ENCODE measurements around the gene UNC5B. TPM values are rescaled to one million over a fixed set of nuclear protein-coding genes. Genes with fewer than 3 reads are reported as not detected.

UNC5B gene
- total RNA-seq, 1 experiment from 2014 or later: 0.07 TPM

GRCh38 chr10:71314694-71315225, 102.4 kb downstream of the UNC5B start:
- BruUV-seq (replicated peaks): no TSS peak
- TF ChIP-seq, protein P1, sequence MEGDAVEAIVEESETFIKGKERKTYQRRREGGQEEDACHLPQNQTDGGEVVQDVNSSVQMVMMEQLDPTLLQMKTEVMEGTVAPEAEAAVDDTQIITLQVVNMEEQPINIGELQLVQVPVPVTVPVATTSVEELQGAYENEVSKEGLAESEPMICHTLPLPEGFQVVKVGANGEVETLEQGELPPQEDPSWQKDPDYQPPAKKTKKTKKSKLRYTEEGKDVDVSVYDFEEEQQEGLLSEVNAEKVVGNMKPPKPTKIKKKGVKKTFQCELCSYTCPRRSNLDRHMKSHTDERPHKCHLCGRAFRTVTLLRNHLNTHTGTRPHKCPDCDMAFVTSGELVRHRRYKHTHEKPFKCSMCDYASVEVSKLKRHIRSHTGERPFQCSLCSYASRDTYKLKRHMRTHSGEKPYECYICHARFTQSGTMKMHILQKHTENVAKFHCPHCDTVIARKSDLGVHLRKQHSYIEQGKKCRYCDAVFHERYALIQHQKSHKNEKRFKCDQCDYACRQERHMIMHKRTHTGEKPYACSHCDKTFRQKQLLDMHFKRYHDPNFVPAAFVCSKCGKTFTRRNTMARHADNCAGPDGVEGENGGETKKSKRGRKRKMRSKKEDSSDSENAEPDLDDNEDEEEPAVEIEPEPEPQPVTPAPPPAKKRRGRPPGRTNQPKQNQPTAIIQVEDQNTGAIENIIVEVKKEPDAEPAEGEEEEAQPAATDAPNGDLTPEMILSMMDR (IDR thresholded peaks at IDR 0.05; ENCODE audit: unreplicated experiment): no peak
- Mint-ChIP-seq H3K27ac (ENCODE audit: unreplicated experiment) (no peak overlapping the region), H3K36me3 (ENCODE audit: insufficient read depth, unreplicated experiment) (peaks cover 12% of the 10 kb centered on the region), H3K4me3 (ENCODE audit: low read depth, unreplicated experiment) (no peak overlapping the region), H3K9me3 (ENCODE audit: low read depth, unreplicated experiment) (no peaks in the 10 kb centered on the region), H3K27me3 (ENCODE audit: unreplicated experiment) (peaks cover 37% of the 10 kb centered on the region), H3K4me1 (ENCODE audit: low read depth, unreplicated experiment) (peaks cover 10% of the 10 kb centered on the region)
- CTCF ChIA-PET: interaction anchor here (0.5 to 2.6 kb wide), 8 partner anchors 20 to 497 kb away, joined by 3 to 8 read pairs (median 4); no protein-coding TSS in a partner anchor
- DNase-seq: no peak
- intact Hi-C loops (cut with micrococcal nuclease; ENCODE audit: unreplicated experiment): loop anchor here (2.0 to 10.0 kb wide), 5 partner anchors 170 to 583 kb away; no protein-coding TSS in a partner anchor

DNA sequence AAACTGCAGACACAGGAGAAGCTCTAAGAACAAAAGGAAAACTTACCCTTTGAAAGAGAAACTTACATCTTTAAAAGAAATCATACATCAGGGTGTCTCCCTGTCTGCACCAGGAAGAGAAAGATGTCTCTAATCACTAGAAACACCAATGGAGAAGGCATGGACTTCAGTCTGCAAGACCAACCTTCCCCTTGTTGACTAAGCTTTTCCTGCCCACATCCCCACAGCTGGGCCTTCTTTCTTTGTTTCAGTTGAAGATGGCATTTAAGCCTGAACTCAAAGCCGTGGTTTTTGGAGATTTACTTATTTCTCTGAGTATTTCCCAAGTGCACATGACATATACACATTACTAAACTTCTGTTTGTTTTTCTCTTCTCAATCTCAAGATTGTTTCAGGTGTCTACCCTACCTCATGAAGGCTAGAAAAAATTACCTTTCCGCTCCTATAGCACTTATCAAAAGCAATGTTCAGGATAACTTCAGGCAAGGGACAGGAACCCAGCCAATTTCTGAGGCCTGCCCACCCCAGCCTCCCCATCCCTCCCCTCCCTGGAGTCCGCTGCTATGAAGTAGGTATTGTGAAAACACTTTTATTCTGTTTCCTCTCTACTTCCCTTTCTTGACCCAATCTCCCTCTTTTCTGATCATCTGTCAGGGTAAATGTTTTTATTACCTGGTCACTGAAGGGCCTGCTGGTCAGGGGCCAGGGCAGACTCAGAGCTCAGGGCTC, 103.9 kb downstream of the UNC5B start:
- Mint-ChIP-seq H3K27me3 (ENCODE audit: unreplicated experiment) (peaks cover 22% of the 10 kb centered on the region), H3K4me1 (ENCODE audit: low read depth, unreplicated experiment) (peaks cover 10% of the 10 kb centered on the region), H3K36me3 (ENCODE audit: insufficient read depth, unreplicated experiment) (peaks cover 13% of the 10 kb centered on the region), H3K27ac (ENCODE audit: unreplicated experiment) (no peak overlapping the region), H3K4me3 (ENCODE audit: low read depth, unreplicated experiment) (no peak overlapping the region), H3K9me3 (ENCODE audit: low read depth, unreplicated experiment) (no peaks in the 10 kb centered on the region)
- TF ChIP-seq, protein P1 (IDR thresholded peaks at IDR 0.05; ENCODE audit: unreplicated experiment): no peak
- CTCF ChIA-PET: interaction anchor here (0.6 to 1.2 kb wide), 6 partner anchors 10 to 813 kb away, joined by 3 to 5 read pairs (median 4); no protein-coding TSS in a partner anchor
- intact Hi-C loops (cut with micrococcal nuclease; ENCODE audit: unreplicated experiment): loop anchor here (10.0 kb wide), 1 partner anchor 169 kb away; no protein-coding TSS in a partner anchor
- no peak for DNase-seq
- BruUV-seq (replicated peaks): no TSS peak

GRCh38 chr10:71316786-71317160, 104.4 kb downstream of the UNC5B start:
- Mint-ChIP-seq H3K4me1 (ENCODE audit: low read depth, unreplicated experiment) (peaks cover 10% of the 10 kb centered on the region), H3K36me3 (ENCODE audit: insufficient read depth, unreplicated experiment) (peaks cover 13% of the 10 kb centered on the region), H3K4me3 (ENCODE audit: low read depth, unreplicated experiment) (no peak overlapping the region), H3K9me3 (ENCODE audit: low read depth, unreplicated experiment) (no peaks in the 10 kb centered on the region), H3K27me3 (ENCODE audit: unreplicated experiment) (peaks cover 20% of the 10 kb centered on the region), H3K27ac (ENCODE audit: unreplicated experiment) (no peak overlapping the region)
- TF ChIP-seq, protein P1 (IDR thresholded peaks at IDR 0.05; ENCODE audit: unreplicated experiment): no peak
- intact Hi-C loops (cut with micrococcal nuclease; ENCODE audit: unreplicated experiment): loop anchor here (10.0 kb wide), 1 partner anchor 168 kb away; no protein-coding TSS in a partner anchor
- no TSS peak for BruUV-seq (replicated peaks)
- CTCF ChIA-PET: interaction anchor here (0.6 to 1.4 kb wide), 4 partner anchors 10 to 812 kb away, joined by 3 to 6 read pairs (median 4); no protein-coding TSS in a partner anchor
- no peak for DNase-seq

- H3K4me3 Mint-ChIP-seq (ENCODE audit: low read depth, unreplicated experiment): no peak overlapping the region
- intact Hi-C loops (cut with micrococcal nuclease; ENCODE audit: unreplicated experiment): loop anchor here (2.0 to 10.0 kb wide), 2 partner anchors 59 to 167 kb away; no protein-coding TSS in a partner anchor
- CTCF ChIA-PET: interaction anchor here (1.4 kb wide), 1 partner anchor 59 kb away, joined by 6 read pairs; no protein-coding TSS in a partner anchor
- H3K27ac Mint-ChIP-seq (ENCODE audit: unreplicated experiment): no peak overlapping the region
- peaks cover 15% of the 10 kb centered on the region for H3K27me3 Mint-ChIP-seq (ENCODE audit: unreplicated experiment)
- H3K9me3 Mint-ChIP-seq (ENCODE audit: low read depth, unreplicated experiment): no peaks in the 10 kb centered on the region
- TF ChIP-seq, protein P1 (IDR thresholded peaks at IDR 0.05; ENCODE audit: unreplicated experiment): no peak
- H3K36me3 Mint-ChIP-seq (ENCODE audit: insufficient read depth, unreplicated experiment): peaks cover 13% of the 10 kb centered on the region
- no TSS peak for BruUV-seq (replicated peaks)
- no peak for DNase-seq
- H3K4me1 Mint-ChIP-seq (ENCODE audit: low read depth, unreplicated experiment): peaks cover 10% of the 10 kb centered on the region
These were observed 105.4 kb downstream of the UNC5B start for GRCh38 chr10:71317739-71318138.
